Activated CD4-positive, alpha-beta T cell treated with anti-CD3 and anti-CD28 coated beads, Interleukin-2, amount 10 ng/mL, durations not matched to agents 7 days and 5 days (primary cell): Measurements from ENCODE around the gene HCRT. TPM values are rescaled to one million over a fixed set of nuclear protein-coding genes. Genes with fewer than 3 reads are reported as not detected.
"Not testable (repeated sequence)": the region's sequence is repeated elsewhere in the genome, so short reads cannot be mapped to it uniquely, and the experiment has no call there.

Experiments used
- CTCF ChIA-PET: fragments of 350-600 bp; sonication (Branson Sonifier 250); formaldehyde crosslinking; loops from one replicate; lab custom pipeline; 2021; ENCODE audit warnings: antibody characterized with exemption; lab: Charles Lee
- POLR2A ChIA-PET: fragments of 350-600 bp; sonication (Branson Sonifier 250); formaldehyde crosslinking; loops from one replicate; lab custom pipeline; 2021; ENCODE audit warnings: antibody characterized with exemption; lab: Charles Lee
- DNase-seq: peaks from one replicate; pipeline ENCODE4 v3.0.0-alpha.2; 2020
- H3K27ac Mint-ChIP-seq: one replicate; pipeline ENCODE4 v1.8.0; 2021; ENCODE audit warnings: mild to moderate bottlenecking, moderate library complexity, mixed read lengths
- H3K27me3 Mint-ChIP-seq: one replicate; pipeline ENCODE4 v1.8.0; 2021; ENCODE audit warnings: mixed read lengths
- H3K36me3 Mint-ChIP-seq: one replicate; pipeline ENCODE4 v1.8.0; 2021; ENCODE audit warnings: low read depth, mixed read lengths
- H3K4me1 Mint-ChIP-seq: one replicate; pipeline ENCODE4 v1.8.0; 2021; ENCODE audit warnings: mixed read lengths
- H3K4me3 Mint-ChIP-seq: one replicate; pipeline ENCODE4 v1.8.0; 2021; ENCODE audit warnings: mild to moderate bottlenecking, moderate library complexity, mixed read lengths
- H3K9me3 Mint-ChIP-seq: one replicate; pipeline ENCODE4 v1.8.0; 2021; ENCODE audit warnings: mixed read lengths
- total RNA-seq, 2 experiments: library from RNA; stranded (reverse); gene quantifications; one replicate each; pipeline ENCODE4 v1.2.3, GENCODE V29; 2021

The HCRT gene
- total RNA-seq, 2 experiments from 2014 or later, result not detected

DNA sequence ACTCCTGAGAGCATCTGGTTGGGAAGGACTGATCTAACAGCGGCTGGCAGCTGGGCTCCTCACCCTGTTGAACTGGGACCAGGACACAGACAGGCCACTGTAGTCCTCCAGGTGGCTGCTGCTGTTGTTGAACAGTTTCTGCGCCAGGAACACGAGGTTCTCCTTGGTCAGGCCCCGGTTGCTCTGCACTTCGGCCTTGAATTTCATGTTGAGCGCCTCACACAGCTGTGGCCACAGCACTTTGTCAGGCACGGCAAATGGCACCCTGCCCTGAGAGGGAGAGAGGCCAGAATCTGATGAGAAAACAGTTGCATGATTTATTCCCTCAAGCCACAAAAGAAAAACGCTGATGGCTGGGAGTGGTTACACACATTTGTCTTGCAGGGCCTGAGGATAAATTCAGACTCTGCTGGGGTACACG is 26.7 kb upstream of the HCRT start:
- H3K27me3 Mint-ChIP-seq, H3K27ac Mint-ChIP-seq, H3K9me3 Mint-ChIP-seq, POLR2A ChIA-PET, H3K4me3 Mint-ChIP-seq, DNase-seq, H3K4me1 Mint-ChIP-seq: not testable (repeated sequence)
- peaks cover 63% of the 10 kb centered on the region for H3K36me3 Mint-ChIP-seq
- CTCF ChIA-PET, result interaction anchor here (1.0 to 1.2 kb wide), 2 partner anchors 11 to 15 kb away, joined by 3 to 5 read pairs; no protein-coding TSS in a partner anchor

- CTCF ChIA-PET, result interaction anchor here (0.9 kb wide), 1 partner anchor 28 kb away, joined by 3 read pairs; no protein-coding TSS in a partner anchor
- Mint-ChIP-seq H3K27ac (no peak overlapping the region), H3K27me3 (no peaks in the 10 kb centered on the region), H3K4me3 (no peak overlapping the region), H3K36me3 (peaks cover 59% of the 10 kb centered on the region), H3K9me3 (no peaks in the 10 kb centered on the region), H3K4me1 (no peaks in the 10 kb centered on the region)
- POLR2A ChIA-PET, result no interaction called here
- no peak for DNase-seq
Observed at GRCh38 chr17:42210046-42210445, 24.8 kb upstream of the HCRT start.

DNA sequence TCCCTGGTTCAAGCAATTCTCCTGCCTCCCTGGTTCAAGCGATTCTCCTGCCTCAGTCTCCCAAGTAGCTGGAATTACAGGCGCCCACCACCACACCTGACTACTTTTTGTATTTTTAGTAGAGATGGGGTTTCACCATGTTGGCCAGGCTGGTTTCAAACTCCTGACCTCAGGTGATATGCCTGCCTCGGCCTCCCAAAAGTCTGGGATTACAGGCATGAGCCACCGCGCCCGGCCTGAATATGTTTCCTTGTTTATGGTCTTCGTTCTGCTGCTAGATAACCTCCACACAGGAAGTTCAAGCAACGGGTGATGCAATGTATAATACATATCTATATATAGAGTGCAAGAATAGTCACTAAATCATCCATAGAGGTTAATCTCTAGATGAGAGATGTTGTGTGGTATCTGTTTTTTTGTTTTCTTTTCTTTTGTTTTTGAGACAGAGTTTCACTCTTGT is 20.9 kb upstream of the HCRT start:
- POLR2A ChIA-PET, H3K9me3 Mint-ChIP-seq, H3K4me3 Mint-ChIP-seq, H3K4me1 Mint-ChIP-seq, H3K27me3 Mint-ChIP-seq, DNase-seq, H3K27ac Mint-ChIP-seq: not testable (repeated sequence)
- CTCF ChIA-PET, result interaction anchor here (1.2 kb wide), 1 partner anchor 16 kb away, joined by 3 read pairs; no protein-coding TSS in a partner anchor
- H3K36me3 Mint-ChIP-seq, result peaks cover 65% of the 10 kb centered on the region

- no peaks in the 10 kb centered on the region for H3K9me3 Mint-ChIP-seq
- peaks cover 59% of the 10 kb centered on the region for H3K36me3 Mint-ChIP-seq
- ChIA-PET CTCF (interaction anchor here (2.3 kb wide), 1 partner anchor 9 kb away, joined by 9 read pairs; the partner anchor contains the start of gene GHDC), POLR2A (no interaction called here)
- no peaks in the 10 kb centered on the region for H3K27me3 Mint-ChIP-seq
- H3K27ac Mint-ChIP-seq, result peak overlapping the region; percentile 19
- H3K4me3 Mint-ChIP-seq, result no peak overlapping the region
- no peak for DNase-seq
- H3K4me1 Mint-ChIP-seq, result peaks cover 2% of the 10 kb centered on the region
Observed at GRCh38 chr17:42203354-42203753, 18.1 kb upstream of the HCRT start.

- Mint-ChIP-seq H3K27ac (peak overlapping the region; percentile 60), H3K9me3 (no peaks in the 10 kb centered on the region), H3K36me3 (peaks cover 59% of the 10 kb centered on the region), H3K4me3 (no peak overlapping the region), H3K27me3 (no peaks in the 10 kb centered on the region), H3K4me1 (peaks cover 2% of the 10 kb centered on the region)
- DNase-seq, result no peak
- ChIA-PET CTCF (interaction anchor here (1.1 to 1.3 kb wide), 2 partner anchors 18 kb away, joined by 3 read pairs; no protein-coding TSS in a partner anchor), POLR2A (no interaction called here)
Observed at GRCh38 chr17:42202696-42203095, 17.4 kb upstream of the HCRT start.

DNA sequence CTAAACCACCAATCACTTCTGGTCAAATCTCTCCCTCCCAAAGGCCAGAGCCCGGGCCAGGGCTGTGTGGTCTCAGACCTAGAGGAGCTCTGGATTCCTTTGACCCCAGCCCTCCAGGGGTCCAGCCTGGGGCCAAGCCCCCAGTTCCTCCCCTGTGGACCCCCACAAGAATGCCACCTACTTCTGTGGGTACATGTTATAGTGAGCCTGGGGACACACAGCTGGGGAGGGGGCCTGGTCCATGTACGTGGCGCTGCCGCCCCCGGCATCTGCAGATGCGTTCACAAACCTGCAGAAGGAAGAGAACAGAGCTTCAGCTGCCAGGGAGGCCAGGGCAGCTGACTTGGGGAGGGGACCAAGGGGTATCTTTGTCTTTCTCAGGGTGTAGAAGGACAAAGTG is 16.9 kb upstream of the HCRT start:
- Mint-ChIP-seq H3K9me3 (no peaks in the 10 kb centered on the region), H3K27me3 (no peaks in the 10 kb centered on the region), H3K27ac (no peak overlapping the region), H3K36me3 (peaks cover 54% of the 10 kb centered on the region), H3K4me1 (peaks cover 2% of the 10 kb centered on the region), H3K4me3 (no peak overlapping the region)
- CTCF ChIA-PET, result interaction anchor here (1.1 to 1.3 kb wide), 3 partner anchors 17 to 70 kb away, joined by 3 read pairs; no protein-coding TSS in a partner anchor
- POLR2A ChIA-PET, result no interaction called here
- no peak for DNase-seq

GRCh38 chr17:42201458-42201772 is 16.2 kb upstream of the HCRT start:
- ChIA-PET CTCF (interaction anchor here (1.2 to 1.4 kb wide), 3 partner anchors 17 to 202 kb away, joined by 3 read pairs; no protein-coding TSS in a partner anchor), POLR2A (no interaction called here)
- H3K36me3 Mint-ChIP-seq, result peaks cover 50% of the 10 kb centered on the region
- H3K9me3 Mint-ChIP-seq, result no peaks in the 10 kb centered on the region
- DNase-seq, result no peak
- no peaks in the 10 kb centered on the region for H3K27me3 Mint-ChIP-seq
- H3K4me3 Mint-ChIP-seq, result no peak overlapping the region
- no peak overlapping the region for H3K27ac Mint-ChIP-seq
- H3K4me1 Mint-ChIP-seq, result peaks cover 2% of the 10 kb centered on the region

GRCh38 chr17:42200706-42201457 is 15.6 kb upstream of the HCRT start:
- peaks cover 46% of the 10 kb centered on the region for H3K36me3 Mint-ChIP-seq
- peaks cover 2% of the 10 kb centered on the region for H3K4me1 Mint-ChIP-seq
- H3K27me3 Mint-ChIP-seq, result no peaks in the 10 kb centered on the region
- peak overlapping the region; percentile 20 for H3K27ac Mint-ChIP-seq
- ChIA-PET POLR2A (no interaction called here), CTCF (interaction anchor here (1.2 to 2.2 kb wide), 4 partner anchors 8 to 202 kb away, joined by 3 to 7 read pairs (median 3); no protein-coding TSS in a partner anchor)
- H3K4me3 Mint-ChIP-seq, result no peak overlapping the region
- H3K9me3 Mint-ChIP-seq, result no peaks in the 10 kb centered on the region
- no peak for DNase-seq

- ChIA-PET CTCF (interaction anchor here (0.9 to 2.2 kb wide), 4 partner anchors 9 to 51 kb away, joined by 3 to 7 read pairs (median 4); no protein-coding TSS in a partner anchor), POLR2A (no interaction called here)
- H3K27ac Mint-ChIP-seq, result no peak overlapping the region
Observed at GRCh38 chr17:42199416-42200011, 14.3 kb upstream of the HCRT start.

DNA sequence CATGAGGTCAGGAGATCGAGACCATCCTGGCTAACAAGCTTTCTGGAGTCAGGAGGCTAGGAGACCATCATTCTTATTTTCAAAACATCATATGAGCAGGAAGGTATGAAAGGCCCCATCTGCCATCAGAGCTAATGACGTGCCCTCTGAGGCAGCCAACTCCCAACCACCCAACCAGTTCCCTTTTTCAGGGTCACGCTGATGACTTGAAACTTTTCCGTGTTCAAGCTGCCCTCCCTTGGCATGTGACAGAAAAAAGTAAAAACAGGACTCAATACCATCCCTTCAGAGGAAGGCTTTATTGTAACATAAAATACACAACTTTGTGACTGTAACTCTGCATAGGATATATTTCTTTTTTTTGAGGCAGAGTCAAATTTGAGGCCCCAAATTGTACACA is 13.6 kb upstream of the HCRT start:
- no peaks in the 10 kb centered on the region for H3K9me3 Mint-ChIP-seq
- ChIA-PET CTCF (interaction anchor here (0.9 to 2.2 kb wide), 4 partner anchors 15 to 52 kb away, joined by 3 to 7 read pairs (median 4); no protein-coding TSS in a partner anchor), POLR2A (no interaction called here)
- peaks cover 10% of the 10 kb centered on the region for H3K4me1 Mint-ChIP-seq
- DNase-seq, result no peak
- H3K27ac Mint-ChIP-seq, result peak overlapping the region; percentile 57
- H3K36me3 Mint-ChIP-seq, result peaks cover 36% of the 10 kb centered on the region
- H3K27me3 Mint-ChIP-seq, result no peaks in the 10 kb centered on the region
- no peak overlapping the region for H3K4me3 Mint-ChIP-seq

More at GRCh38 chr17:42199416-42200011, 14.3 kb upstream of the HCRT start:
- Mint-ChIP-seq H3K4me1 (peaks cover 6% of the 10 kb centered on the region), H3K36me3 (peaks cover 41% of the 10 kb centered on the region), H3K27me3 (no peaks in the 10 kb centered on the region), H3K4me3 (no peak overlapping the region), H3K9me3 (no peaks in the 10 kb centered on the region)
- DNase-seq, result no peak

DNA sequence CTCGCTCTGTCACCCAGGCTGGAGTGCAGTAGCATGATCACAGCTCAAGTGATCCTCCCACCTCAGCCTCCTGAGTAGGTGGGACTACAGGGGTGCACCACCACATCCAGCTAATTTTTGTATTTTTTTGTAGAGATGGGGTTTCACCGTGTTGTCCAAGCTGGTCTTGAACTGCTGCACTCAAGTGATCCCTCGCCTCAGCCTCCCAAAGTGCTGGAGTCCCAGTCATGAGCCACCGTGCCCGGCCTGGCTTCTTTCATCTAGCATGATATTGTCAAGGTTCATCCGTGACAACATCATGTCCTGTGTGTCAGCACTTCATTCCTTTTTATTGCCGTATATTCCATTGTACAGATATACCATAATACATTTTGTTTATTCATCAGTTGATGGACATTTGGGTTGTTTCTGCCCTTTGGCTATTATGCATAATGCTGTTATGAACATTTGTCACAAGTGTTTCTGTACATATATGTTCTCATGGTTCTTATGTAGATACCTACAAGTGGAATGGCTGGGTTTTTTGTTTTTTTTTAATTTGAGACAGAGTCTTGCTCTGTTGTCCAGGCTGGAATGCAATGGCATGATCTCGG is 12.4 kb upstream of the HCRT start:
- Mint-ChIP-seq H3K36me3 (peaks cover 27% of the 10 kb centered on the region), H3K27me3 (no peaks in the 10 kb centered on the region), H3K27ac (peak overlapping the region; percentile 43), H3K4me3 (no peak overlapping the region), H3K4me1 (peaks cover 21% of the 10 kb centered on the region), H3K9me3 (no peaks in the 10 kb centered on the region)
- ChIA-PET POLR2A (no interaction called here), CTCF (interaction anchor here (1.1 kb wide), 1 partner anchor 13 kb away, joined by 3 read pairs; no protein-coding TSS in a partner anchor)
- DNase-seq, result no peak
